ACHN (cell line): ENCODE measurements around the gene VEZT.

Source experiments
- DNase-seq: peaks from one replicate; pipeline ENCODE4 v3.0.0-alpha.2; 2015
- in situ Hi-C: cut with HindIII; loops from 2 replicates; pipeline ENCODE4 v1.10.0; 2017; ENCODE audit warnings: low sequenced_read_pairs, low pct_ligation_motif_present, low pct_unique_long_range_greater_than_20kb

Gene VEZT

DNA sequence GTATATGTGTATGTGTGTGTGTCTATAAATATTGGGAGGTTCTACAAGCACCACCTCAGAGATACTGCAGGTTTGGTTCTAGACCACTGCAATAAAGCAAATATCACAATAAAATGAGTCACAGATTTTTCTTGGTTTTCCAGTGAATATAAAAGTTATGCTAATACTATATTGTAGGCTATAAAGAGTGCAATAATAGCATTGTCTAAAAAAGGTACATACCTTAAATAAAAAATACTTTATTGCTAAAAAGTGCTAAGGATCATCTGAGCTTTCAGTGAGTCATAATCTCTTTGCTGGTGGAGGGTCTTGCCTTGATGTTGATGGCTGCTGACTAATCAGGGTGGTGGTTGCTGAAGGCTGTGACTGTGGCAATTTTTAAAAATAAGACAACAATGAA, 111.1 kb downstream of the VEZT start:
- no peak for DNase-seq
- in situ Hi-C loops: no loop called here

DNA sequence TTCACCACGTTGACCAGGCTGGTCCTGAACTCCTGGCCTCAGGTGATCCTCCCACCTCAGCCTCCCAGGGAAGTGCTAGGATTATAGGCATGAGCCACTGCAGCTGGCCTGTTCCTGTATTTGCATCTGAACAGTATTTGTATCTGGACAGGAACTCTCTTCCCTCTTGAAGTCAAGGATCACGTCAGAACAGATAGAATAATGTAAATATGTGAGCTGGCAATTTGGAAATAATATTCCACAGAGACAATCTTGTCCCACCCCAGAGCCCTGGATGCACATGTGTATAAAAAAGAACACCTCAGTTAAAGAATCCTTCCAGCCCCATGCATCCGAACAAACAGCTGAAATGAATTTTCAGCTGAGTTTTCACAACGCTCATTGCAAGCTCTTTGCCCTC, 118.3 kb downstream of the VEZT start:
- in situ Hi-C loops: no loop called here
- no peak for DNase-seq

DNA sequence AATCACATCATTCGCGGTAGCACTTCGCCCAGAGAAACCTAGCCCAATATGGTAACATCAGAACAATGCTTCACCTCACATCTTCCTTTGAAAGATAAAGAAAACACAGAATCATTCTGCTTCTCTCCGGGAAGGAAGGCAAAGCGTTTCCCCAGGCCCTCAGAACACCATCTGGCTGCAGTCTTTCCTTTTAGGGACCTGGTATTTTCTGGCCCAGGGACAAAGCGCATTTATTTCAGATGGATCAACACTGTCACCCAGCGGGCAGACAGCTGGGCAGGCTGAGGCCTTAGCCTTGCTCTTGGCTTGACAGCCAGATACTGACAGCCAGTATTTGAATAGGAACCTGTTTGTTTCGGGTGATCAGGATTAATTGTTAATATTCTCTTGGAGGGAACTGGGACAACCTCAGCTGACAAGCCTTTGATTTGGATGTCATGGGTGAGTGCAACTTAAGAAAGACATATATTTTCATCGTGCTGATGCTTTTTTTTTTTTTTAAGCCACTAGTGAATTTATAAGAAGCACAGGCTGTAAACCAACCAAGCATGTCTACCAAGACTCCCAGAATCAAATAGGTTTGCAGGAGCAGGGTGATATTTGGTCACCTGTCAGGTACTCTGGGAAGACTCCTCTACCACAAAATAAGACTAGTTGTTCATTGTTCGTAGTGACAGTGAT, 118.9 kb downstream of the VEZT start:
- peak; percentile 13 for DNase-seq
- in situ Hi-C loops: no loop called here

DNA sequence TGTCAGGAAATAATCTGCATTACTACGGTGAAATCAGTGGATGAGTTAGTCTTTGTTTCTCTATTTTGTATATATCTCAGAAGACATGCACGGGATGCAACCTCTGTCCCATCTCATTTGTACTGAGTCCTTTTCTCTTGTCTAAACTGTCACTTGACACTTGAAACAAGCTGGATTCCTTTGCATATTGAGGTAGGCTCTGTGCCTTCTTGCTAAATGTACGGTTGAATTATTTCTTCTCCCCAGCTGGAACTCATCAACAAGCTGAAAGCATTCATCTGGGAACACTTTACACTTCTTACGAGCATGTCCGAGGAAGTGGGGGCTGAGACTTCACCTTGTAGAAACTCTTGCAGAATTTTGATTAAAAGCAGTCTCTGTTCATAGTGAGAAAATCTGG, 119.5 kb downstream of the VEZT start:
- no peak for DNase-seq
- in situ Hi-C loops: no loop called here

DNA sequence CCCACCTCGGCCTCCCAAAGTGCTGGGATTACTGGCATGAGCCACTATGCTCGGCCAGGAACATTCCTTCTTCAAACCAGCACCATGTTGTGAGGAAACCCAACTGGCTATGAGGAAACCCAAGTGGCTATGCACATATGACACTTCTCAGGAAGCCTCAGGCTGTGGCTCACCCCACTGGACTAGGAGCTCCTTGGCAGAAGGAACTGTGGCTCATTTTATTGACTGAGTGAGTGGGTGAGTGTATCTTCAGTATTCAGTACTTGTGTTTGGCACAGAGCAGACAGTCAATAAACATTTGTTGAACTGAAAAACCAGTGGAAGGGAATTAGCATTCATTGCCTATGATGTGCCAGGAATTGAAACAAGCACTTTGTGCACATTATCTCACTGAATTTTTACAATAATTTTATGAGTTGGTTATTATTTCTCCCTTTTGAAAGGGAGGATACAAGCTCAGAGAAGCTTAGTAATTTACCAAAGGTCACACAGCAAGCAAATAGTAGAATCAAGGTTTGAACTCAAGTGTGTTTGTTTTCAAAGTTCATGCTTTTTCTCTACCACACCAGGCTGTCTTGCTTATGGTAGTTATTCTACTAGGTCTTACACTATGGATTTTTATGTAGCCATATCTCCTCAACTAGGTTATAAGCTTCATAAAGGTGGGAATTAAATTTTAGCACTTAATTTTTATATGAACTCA, 121.6 kb downstream of the VEZT start:
- DNase-seq: no peak
- in situ Hi-C loops: no loop called here

DNA sequence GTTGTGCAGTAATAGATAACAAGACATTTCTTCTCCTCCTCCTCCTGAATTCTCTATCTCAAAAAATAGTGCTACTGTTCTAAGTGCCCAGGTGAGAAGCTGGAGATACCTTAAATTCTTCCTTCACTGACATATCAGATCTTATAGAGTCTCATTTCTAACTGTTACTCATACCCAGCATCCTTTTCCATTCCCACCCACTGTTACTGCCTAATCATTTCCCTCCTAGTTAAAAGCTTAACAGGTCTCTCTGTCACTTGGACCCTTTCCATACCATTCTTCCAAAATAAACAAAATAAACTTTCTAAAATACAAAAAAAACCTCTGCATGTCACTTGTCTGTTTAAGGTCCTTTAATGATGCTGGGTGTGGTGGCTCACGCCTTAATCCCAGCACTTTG, 124.4 kb downstream of the VEZT start:
- in situ Hi-C loops: no loop called here

DNA sequence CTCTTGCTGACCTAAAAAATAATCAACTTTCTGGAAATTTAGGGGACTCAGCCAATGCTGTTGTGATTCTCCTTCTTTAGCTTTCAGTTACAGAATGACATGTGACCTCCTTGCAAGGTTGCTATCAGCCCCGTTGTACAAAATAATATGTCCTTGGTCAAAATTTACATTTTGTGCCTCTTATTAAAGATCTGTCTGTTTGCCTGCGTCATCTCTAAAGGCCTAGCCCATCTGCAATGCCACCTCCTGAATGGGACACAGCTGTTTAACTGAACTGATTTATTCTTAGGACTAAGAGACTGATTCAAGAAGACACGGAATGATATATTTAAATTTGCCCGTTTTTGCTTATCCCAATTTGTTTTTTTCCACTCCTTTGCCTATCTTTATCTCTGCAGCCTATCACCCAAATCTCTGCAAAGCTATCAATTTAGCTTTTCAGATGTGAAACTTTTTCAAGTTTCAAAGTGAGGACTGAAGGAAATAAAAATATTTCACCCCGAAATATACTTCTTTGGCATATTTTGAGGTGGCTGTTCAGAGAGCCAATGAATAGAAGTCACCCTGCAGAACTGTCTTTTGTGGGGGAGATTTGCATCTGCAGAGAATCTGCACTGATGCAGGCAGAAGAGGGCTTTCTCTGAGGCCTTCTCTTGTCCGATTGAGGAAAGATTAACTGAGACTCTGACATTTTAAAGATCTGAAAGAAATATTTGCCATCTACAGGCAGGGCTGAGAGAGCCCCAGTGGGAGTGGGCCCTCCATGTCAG, 126.0 kb downstream of the VEZT start:
- no peak for DNase-seq

More for the DNA sequence above, 124.4 kb downstream of the VEZT start:
- no peak for DNase-seq

DNA sequence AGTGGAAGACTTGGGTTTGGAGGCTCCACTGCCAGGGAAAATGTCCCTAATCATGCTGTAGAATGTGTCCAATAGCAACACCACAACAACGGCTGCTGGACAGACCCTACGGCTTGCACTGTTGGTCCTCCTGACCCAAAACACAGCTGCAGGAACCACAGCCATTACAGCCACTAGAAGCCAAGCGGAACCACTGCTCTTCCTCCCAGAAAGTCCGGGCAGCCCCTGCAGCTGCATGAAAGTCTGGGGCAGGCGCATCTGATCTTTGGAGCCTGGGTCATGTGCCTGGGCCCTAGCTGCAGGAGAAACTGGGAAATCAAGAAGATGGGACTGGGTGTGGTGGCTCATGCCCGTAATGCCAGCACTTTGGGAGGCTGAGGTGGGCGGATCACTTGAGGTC, 131.7 kb downstream of the VEZT start:
- DNase-seq: no peak
- in situ Hi-C loops: no loop called here

More for the DNA sequence above, 126.0 kb downstream of the VEZT start:
- in situ Hi-C loops: no loop called here

DNA sequence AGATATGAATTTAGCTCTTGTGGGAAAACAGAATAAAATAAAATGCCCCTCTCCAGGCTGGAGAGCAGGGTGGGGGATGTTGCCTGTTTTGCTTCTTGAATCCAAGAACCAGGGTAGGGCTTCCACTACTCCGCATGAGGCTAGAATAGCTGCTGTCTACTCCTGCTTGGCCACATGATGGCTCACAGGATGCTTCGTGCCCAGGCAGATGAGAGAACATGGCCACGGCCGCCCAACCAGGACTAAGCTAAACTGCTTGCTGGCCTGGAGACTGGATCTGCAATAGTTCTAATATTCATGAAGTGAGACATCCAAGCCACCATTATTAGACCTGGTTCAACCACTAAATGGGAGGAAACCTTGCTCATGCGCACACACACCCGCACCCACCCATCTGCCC, 134.1 kb downstream of the VEZT start:
- DNase-seq: no peak
- in situ Hi-C loops: no loop called here
